ENCODE results near the gene KIAA0513.

The KIAA0513 gene

GRCh38 chr16:85113168-85113733, 85.7 kb downstream of the KIAA0513 start:
- H3K4me3 ChIP-seq (ENCODE audit: low read depth in 1 of 2, low read length in 2 of 2), result no peak overlapping the region
- TF ChIP-seq EZH2 (IDR thresholded peaks at IDR 0.05; ENCODE audit: borderline replicate concordance, low read depth, low read length, severe bottlenecking), result no peak
- TF ChIP-seq, protein P1, sequence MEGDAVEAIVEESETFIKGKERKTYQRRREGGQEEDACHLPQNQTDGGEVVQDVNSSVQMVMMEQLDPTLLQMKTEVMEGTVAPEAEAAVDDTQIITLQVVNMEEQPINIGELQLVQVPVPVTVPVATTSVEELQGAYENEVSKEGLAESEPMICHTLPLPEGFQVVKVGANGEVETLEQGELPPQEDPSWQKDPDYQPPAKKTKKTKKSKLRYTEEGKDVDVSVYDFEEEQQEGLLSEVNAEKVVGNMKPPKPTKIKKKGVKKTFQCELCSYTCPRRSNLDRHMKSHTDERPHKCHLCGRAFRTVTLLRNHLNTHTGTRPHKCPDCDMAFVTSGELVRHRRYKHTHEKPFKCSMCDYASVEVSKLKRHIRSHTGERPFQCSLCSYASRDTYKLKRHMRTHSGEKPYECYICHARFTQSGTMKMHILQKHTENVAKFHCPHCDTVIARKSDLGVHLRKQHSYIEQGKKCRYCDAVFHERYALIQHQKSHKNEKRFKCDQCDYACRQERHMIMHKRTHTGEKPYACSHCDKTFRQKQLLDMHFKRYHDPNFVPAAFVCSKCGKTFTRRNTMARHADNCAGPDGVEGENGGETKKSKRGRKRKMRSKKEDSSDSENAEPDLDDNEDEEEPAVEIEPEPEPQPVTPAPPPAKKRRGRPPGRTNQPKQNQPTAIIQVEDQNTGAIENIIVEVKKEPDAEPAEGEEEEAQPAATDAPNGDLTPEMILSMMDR (IDR thresholded peaks at IDR 0.05; ENCODE audit: borderline replicate concordance, extremely low read depth, low read length, poor library complexity, severe bottlenecking), result no peak
- H3K27ac ChIP-seq (ENCODE audit: low read length), result no peak overlapping the region
- no peaks in the 10 kb centered on the region for H3K27me3 ChIP-seq (ENCODE audit: insufficient read depth, low read length, poor library complexity)
- ATAC-seq (ENCODE audit: insufficient read depth, low read depth) (no peak), DNase-seq (no peak)
- H2AFZ ChIP-seq (ENCODE audit: low read depth, low read length), result no peak overlapping the region
- no peaks in the 10 kb centered on the region for H4K20me1 ChIP-seq (ENCODE audit: insufficient read depth, low read length)
- no peaks in the 10 kb centered on the region for H3K36me3 ChIP-seq (ENCODE audit: insufficient read depth, low read length)
- H3K4me2 ChIP-seq (ENCODE audit: insufficient read depth, low read length), result no peak overlapping the region
- H3K79me2 ChIP-seq (ENCODE audit: insufficient read depth, low read length), result no peaks in the 10 kb centered on the region
- H3K9ac ChIP-seq (ENCODE audit: low read depth, low read length), result no peak overlapping the region
- no peaks in the 10 kb centered on the region for H3K9me3 ChIP-seq (ENCODE audit: insufficient read depth, low read length, severe bottlenecking)
- no peaks in the 10 kb centered on the region; the same call in 1 of the 2 replicates for H3K4me1 ChIP-seq (ENCODE audit: insufficient read depth, low read length)

GRCh38 chr16:85113913-85114312, 86.3 kb downstream of the KIAA0513 start:
- Histone ChIP-seq H2AFZ (ENCODE audit: low read depth, low read length) (no peak overlapping the region), H3K4me2 (ENCODE audit: insufficient read depth, low read length) (no peak overlapping the region), H3K9me3 (ENCODE audit: insufficient read depth, low read length, severe bottlenecking) (no peaks in the 10 kb centered on the region), H4K20me1 (ENCODE audit: insufficient read depth, low read length) (no peaks in the 10 kb centered on the region), H3K27me3 (ENCODE audit: insufficient read depth, low read length, poor library complexity) (no peaks in the 10 kb centered on the region), H3K27ac (ENCODE audit: low read length) (no peak overlapping the region), H3K36me3 (ENCODE audit: insufficient read depth, low read length) (no peaks in the 10 kb centered on the region), H3K79me2 (ENCODE audit: insufficient read depth, low read length) (no peaks in the 10 kb centered on the region), H3K4me3 (ENCODE audit: low read depth in 1 of 2, low read length in 2 of 2) (no peak overlapping the region), H3K9ac (ENCODE audit: low read depth, low read length) (no peak overlapping the region), H3K4me1 (ENCODE audit: insufficient read depth, low read length) (no peaks in the 10 kb centered on the region; the same call in 1 of the 2 replicates)
- TF ChIP-seq, protein P1 (IDR thresholded peaks at IDR 0.05; ENCODE audit: borderline replicate concordance, extremely low read depth, low read length, poor library complexity, severe bottlenecking), result no peak
- TF ChIP-seq EZH2 (IDR thresholded peaks at IDR 0.05; ENCODE audit: borderline replicate concordance, low read depth, low read length, severe bottlenecking), result no peak
- ATAC-seq (ENCODE audit: insufficient read depth, low read depth), result no peak
- no peak for DNase-seq

- Histone ChIP-seq H2AFZ (ENCODE audit: low read depth, low read length) (no peak overlapping the region; the same call in 1 of the 2 replicates), H4K20me1 (ENCODE audit: insufficient read depth, low read length) (no peaks in the 10 kb centered on the region), H3K9ac (ENCODE audit: low read depth, low read length) (no peak overlapping the region), H3K79me2 (ENCODE audit: insufficient read depth, low read length) (no peaks in the 10 kb centered on the region), H3K9me3 (ENCODE audit: insufficient read depth, low read length, severe bottlenecking) (no peaks in the 10 kb centered on the region), H3K4me1 (ENCODE audit: insufficient read depth, low read length) (no peaks in the 10 kb centered on the region; the same call in 1 of the 2 replicates), H3K27ac (ENCODE audit: low read length) (no peak overlapping the region), H3K4me3 (ENCODE audit: low read depth in 1 of 2, low read length in 2 of 2) (no peak overlapping the region), H3K27me3 (ENCODE audit: insufficient read depth, low read length, poor library complexity) (no peaks in the 10 kb centered on the region), H3K4me2 (ENCODE audit: insufficient read depth, low read length) (no peak overlapping the region), H3K36me3 (ENCODE audit: insufficient read depth, low read length) (no peaks in the 10 kb centered on the region)
- TF ChIP-seq, protein P1 (IDR thresholded peaks at IDR 0.05; ENCODE audit: borderline replicate concordance, extremely low read depth, low read length, poor library complexity, severe bottlenecking), result peak; percentile 97
- TF ChIP-seq EZH2 (IDR thresholded peaks at IDR 0.05; ENCODE audit: borderline replicate concordance, low read depth, low read length, severe bottlenecking), result no peak
- ATAC-seq (ENCODE audit: insufficient read depth, low read depth), result peak; percentile 85
- peak; percentile 70 for DNase-seq
Measured at GRCh38 chr16:85114909-85115567, 87.4 kb downstream of the KIAA0513 start.

Measured in DND-41 (cell line).